K562 (cell line): ENCODE data around the gene RPS19. TPM values are rescaled to one million over a fixed set of nuclear protein-coding genes. Genes with fewer than 3 reads are reported as not detected.

Experiments
- ATAC-seq: fragments of 200-7000 bp; cut with Tn5 transposase; 3 replicates; pipeline ENCODE4 v1.9.1; 2020; ENCODE audit warnings: moderate library complexity
- BruUV-seq: library from RNA; stranded (reverse); fragments of 400-500 nt; replicated peaks from 2 replicates; lab custom pipeline; 2021; lab: Mats Ljungman, UMichigan
- CTCF ChIA-PET: fragments of 300-600 bp; formaldehyde crosslinking; extraction: SDS; loops from one replicate; lab custom pipeline; 2021; ENCODE audit warnings: low intra/inter-chr PET ratio; lab: Yijun Ruan, JAX
- POLR2A ChIA-PET: fragments of 300-600, 350-650 bp; sonication (Branson Sonifier 250); formaldehyde crosslinking; extraction: SDS; loops from one replicate; lab custom pipeline; 2021; ENCODE audit warnings: antibody characterized with exemption, inconsistent platforms; lab: Yijun Ruan, JAX
- DNase-seq, 4 experiments: peaks; one replicate each; pipeline versions ENCODE4 v3.0.0 to v3.0.0-alpha.2; 2011 to 2018; ENCODE audit warnings: low spot score in 3 of 4, mixed read lengths in 3 of 4; ENCODE audit errors: extremely low read depth in 1 of 4
- FAIRE-seq: peaks from 2 replicates; lab custom pipeline; 2011; peaks lifted over from hg19 to GRCh38; lab: Jason Lieb, UNC
- H2AFZ ChIP-seq: 2 replicates; pipeline ENCODE4 v1.6.0; 2011; ENCODE audit warnings: low read depth, low read length, control low read depth, inconsistent platforms
- H3K27ac ChIP-seq: fragments of 200-600 bp; 3 replicates; pipeline ENCODE4 v1.8.0; 2011; ENCODE audit warnings: low read depth, mild to moderate bottlenecking, control low read depth, inconsistent platforms, low read length, moderate library complexity, mixed read lengths; ENCODE audit errors: extremely low read depth
- H3K27me3 ChIP-seq, 2 experiments: fragments of 300-600 bp in 1 of 2; 2 replicates in 1 of 2; 3 replicates in 1 of 2; pipeline versions ENCODE4 v1.6.0 to v1.8.0; 2011; ENCODE audit warnings: inconsistent platforms in 2 of 2, low read length in 2 of 2, mild to moderate bottlenecking in 1 of 2, mixed read lengths in 1 of 2, moderate library complexity in 1 of 2; ENCODE audit not compliant: control insufficient read depth in 2 of 2, insufficient read depth in 2 of 2
- H3K36me3 ChIP-seq: fragments of 300-600 bp; 3 replicates; pipeline ENCODE4 v1.8.0; 2011; ENCODE audit warnings: mild to moderate bottlenecking, low read length, inconsistent platforms; ENCODE audit not compliant: control insufficient read depth, insufficient read depth
- H3K4me1 ChIP-seq, 2 experiments: fragments of 200-600 bp in 1 of 2; replicated peaks in 1 of 2; 2 replicates in 1 of 2; 3 replicates in 1 of 2; pipeline versions ENCODE4 v1.5.1 to v1.8.0; 2011; ENCODE audit warnings: inconsistent platforms in 2 of 2, low read length in 2 of 2, mild to moderate bottlenecking in 1 of 2, mixed read lengths in 1 of 2, moderate library complexity in 1 of 2; ENCODE audit not compliant: control insufficient read depth in 2 of 2, insufficient read depth in 2 of 2
- H3K4me2 ChIP-seq: 2 replicates; pipeline ENCODE4 v1.6.1; 2011; ENCODE audit warnings: low read length, control low read depth, inconsistent platforms, mixed read lengths; ENCODE audit not compliant: insufficient read depth
- H3K4me3 ChIP-seq: fragments of 200-600 bp; sonication (generic), shearing (Covaris generic); 2 replicates; pipeline ENCODE4 v1.5.1; 2016; ENCODE audit warnings: control low read depth, inconsistent platforms
- H3K79me2 ChIP-seq: fragments of 200-600 bp; 3 replicates; pipeline ENCODE4 v1.8.0; 2011; ENCODE audit warnings: low read length, inconsistent platforms; ENCODE audit not compliant: control insufficient read depth, insufficient read depth
- H3K9ac ChIP-seq, 2 experiments: 2 replicates each; pipeline versions ENCODE4 v1.6.0 to v1.6.1; 2011; ENCODE audit warnings: low read depth in 2 of 2, low read length in 2 of 2, control low read depth in 1 of 2, inconsistent platforms in 1 of 2, mild to moderate bottlenecking in 1 of 2, mixed read lengths in 1 of 2; ENCODE audit not compliant: insufficient read depth in 1 of 2
- H3K9me1 ChIP-seq: one replicate; pipeline ENCODE4 v1.6.0; 2011; ENCODE audit warnings: inconsistent platforms, mild to moderate bottlenecking, low read length, moderate library complexity; ENCODE audit not compliant: control insufficient read depth, insufficient read depth
- H3K9me3 ChIP-seq: replicated peaks from 2 replicates; pipeline ENCODE4 v1.5.1; 2011; ENCODE audit warnings: low read depth, low read length, inconsistent platforms; ENCODE audit not compliant: control insufficient read depth, insufficient read depth
- H4K20me1 ChIP-seq: replicated peaks from 2 replicates; pipeline ENCODE4 v1.6.1; 2011; ENCODE audit warnings: low read length, inconsistent platforms, mixed read lengths; ENCODE audit not compliant: control insufficient read depth, insufficient read depth
- BHLHE40 ChIP-seq: IDR thresholded peaks from 2 replicates; pipeline ENCODE4 v1.6.1; 2011; ENCODE audit warnings: low read length, improper control_type of control experiment
- NR2C1 ChIP-seq, 2 experiments: fragments of 450-650 bp; IDR thresholded peaks; 2 replicates each; pipeline ENCODE4 v1.6.1; 2017; ENCODE audit warnings: mild to moderate bottlenecking in 2 of 2, antibody characterized with exemption in 1 of 2, inconsistent platforms in 1 of 2, missing compliant biosample characterization in 1 of 2, missing genetic modification characterization in 1 of 2
- NR2F6 ChIP-seq: fragments of 450-650 bp; formaldehyde crosslinking; IDR thresholded peaks from 2 replicates; pipeline ENCODE4 v1.4.0; 2020; ENCODE audit warnings: mild to moderate bottlenecking
- PTTG1 ChIP-seq: fragments of 450-650 bp; IDR thresholded peaks from 2 replicates; pipeline ENCODE4 v1.6.1; 2016; ENCODE audit warnings: low read depth, mild to moderate bottlenecking, missing genetic modification characterization, missing compliant biosample characterization
- RBM25 ChIP-seq: fragments of 200-400 bp; formaldehyde crosslinking; IDR thresholded peaks from 2 replicates; pipeline ENCODE4 v1.6.1; 2018; ENCODE audit warnings: low read length, low read depth, moderate library complexity; ENCODE audit not compliant: severe bottlenecking
- SMAD4 ChIP-seq: fragments of 250-450 bp; sonication (Bioruptor Pico); conservative IDR thresholded peaks from 2 replicates; pipeline ENCODE4 v1.8.0; 2021; ENCODE audit warnings: inconsistent platforms, mild to moderate bottlenecking, moderate library complexity
- ZBTB7A ChIP-seq: IDR thresholded peaks from 2 replicates; pipeline ENCODE4 v1.6.1; 2011; ENCODE audit warnings: low read depth, mild to moderate bottlenecking, low read length, moderate library complexity, borderline replicate concordance; ENCODE audit not compliant: control insufficient read depth
- ZNF354B ChIP-seq: fragments of 250-450 bp; sonication (Bioruptor Pico); IDR thresholded peaks from 2 replicates; pipeline ENCODE4 v1.4.0; 2020
- WGBS: fragments of 100-300 bp; shearing (Covaris generic); methylation state at CpG from one replicate; pipeline ENCODE4 v1.1.6; 2016; ENCODE audit warnings: low coverage, mixed read lengths; ENCODE audit not compliant: insufficient coverage; ENCODE audit errors: missing lambda C conversion rate; 5-methylcytosine and 5-hydroxymethylcytosine counted together
- in situ Hi-C: fragments of 300-500 bp; cut with MboI; formaldehyde crosslinking; loops from 4 replicates; pipeline ENCODE4 v1.15.0; 2018; ENCODE audit warnings: inconsistent platforms, mixed read lengths
- intact Hi-C: fragments of 100-400 bp; cut with micrococcal nuclease; formaldehyde crosslinking; loops from 2 replicates; pipeline ENCODE4 v1.14.2; 2022
- polyA plus RNA-seq, 8 experiments: library from polyadenylated mRNA; depleted of rRNA in 4 of 8; stranded (reverse) in 5 of 8; unstranded in 3 of 8; fragments of >200 nt; fragmentation: Nextera tagmentation in 2 of 8; fragmentation: Illumina TruSeq in 1 of 8; extraction: Ambion mirVana in 2 of 8; extraction: Trizol in 1 of 8; gene quantifications; 2 replicates each; pipeline versions ENCODE4 v1.2.1 to v1.2.3, GENCODE V29; 2011 to 2014; ENCODE audit warnings: inconsistent platforms in 1 of 8, missing spikeins in 1 of 8
- total RNA-seq, 7 experiments: library from RNA; depleted of rRNA in 6 of 7; stranded (reverse); fragments of >200 nt in 6 of 7; fragmentation: Illumina TruSeq in 2 of 7; extraction: Trizol in 2 of 7; gene quantifications; 2 replicates each; pipeline versions ENCODE4 v1.2.1 to v1.2.3, GENCODE V29; 2011 to 2021; ENCODE audit warnings: low replicate concordance in 1 of 7
- TF ChIP-seq, protein P1 (sequence below): fragments of 450-650 bp; formaldehyde crosslinking; IDR thresholded peaks from 2 replicates; pipeline ENCODE4 v1.4.0; 2020; ENCODE audit warnings: mild to moderate bottlenecking, moderate library complexity
- TF ChIP-seq, protein P2 (sequence below): fragments of 150-350 bp; conservative IDR thresholded peaks from 2 replicates; pipeline ENCODE4 v1.6.1; 2014; ENCODE audit warnings: low read length
- TF ChIP-seq, protein P3 (sequence below): fragments of 450-650 bp; formaldehyde crosslinking; IDR thresholded peaks from 2 replicates; pipeline ENCODE4 v1.4.0; 2020; ENCODE audit warnings: mild to moderate bottlenecking

RPS19 gene
- total and polyA plus RNA-seq, 9 of the 15 experiments (the other 6 are each of a cell fraction or from before 2014, with no cell fraction given) = 1,964 to 3,408 (median 2,747) TPM

DNA sequence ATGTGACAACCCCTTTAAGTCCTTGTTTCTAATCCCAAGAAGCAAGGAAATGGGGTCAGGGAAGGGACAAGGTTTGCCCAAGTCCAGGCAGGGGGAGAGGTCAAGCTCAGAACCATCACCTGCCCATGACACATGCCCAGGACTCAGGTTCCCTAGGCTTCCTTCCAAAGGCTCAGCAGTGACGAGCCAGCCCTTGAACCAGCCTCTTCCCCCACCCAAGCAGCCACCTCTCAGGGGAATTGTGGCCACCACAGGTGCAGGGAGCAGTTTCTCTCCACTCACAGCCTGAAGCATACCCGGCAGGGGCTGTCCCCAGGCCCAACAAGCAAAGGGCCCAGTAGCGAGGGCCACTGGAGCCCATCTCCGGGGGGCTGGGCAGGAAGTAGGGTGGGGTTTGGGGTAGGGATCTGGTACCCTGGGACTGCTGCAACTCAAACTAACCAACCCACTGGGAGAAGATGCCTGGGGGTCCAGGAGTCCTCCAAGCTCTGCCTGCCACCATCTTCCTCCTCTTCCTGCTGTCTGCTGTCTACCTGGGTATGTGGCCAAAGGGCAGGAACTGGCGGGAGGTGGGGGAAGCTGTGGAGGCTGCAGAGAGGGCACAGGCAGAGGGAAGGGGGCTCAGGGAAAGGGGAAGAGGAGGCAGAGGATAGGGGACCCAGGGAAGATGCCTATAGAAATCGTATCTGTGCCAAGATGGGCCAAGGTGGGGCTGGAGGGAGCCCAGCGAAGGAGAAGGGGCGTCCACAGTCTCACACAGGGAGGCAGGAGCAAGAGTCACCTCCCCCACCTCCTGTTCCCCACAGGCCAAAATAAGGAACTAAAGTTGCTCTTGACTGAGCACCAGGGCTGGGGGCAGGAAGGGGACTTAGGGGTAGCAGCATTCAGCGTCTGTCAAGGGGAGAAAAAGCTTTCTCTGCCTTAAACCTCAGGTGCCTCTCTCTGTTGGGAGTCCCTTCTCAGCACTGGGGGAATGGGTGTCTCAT is 17.1 kb downstream of the RPS19 start, which contains the start of gene CD79A (continued):
- TF ChIP-seq SMAD4 (CRISPR knock-in tag) (0 out of 2 replicates have a peak, but pooled peaks have one; percentile 26), BHLHE40 (no peak)
- TF ChIP-seq, protein P1, sequence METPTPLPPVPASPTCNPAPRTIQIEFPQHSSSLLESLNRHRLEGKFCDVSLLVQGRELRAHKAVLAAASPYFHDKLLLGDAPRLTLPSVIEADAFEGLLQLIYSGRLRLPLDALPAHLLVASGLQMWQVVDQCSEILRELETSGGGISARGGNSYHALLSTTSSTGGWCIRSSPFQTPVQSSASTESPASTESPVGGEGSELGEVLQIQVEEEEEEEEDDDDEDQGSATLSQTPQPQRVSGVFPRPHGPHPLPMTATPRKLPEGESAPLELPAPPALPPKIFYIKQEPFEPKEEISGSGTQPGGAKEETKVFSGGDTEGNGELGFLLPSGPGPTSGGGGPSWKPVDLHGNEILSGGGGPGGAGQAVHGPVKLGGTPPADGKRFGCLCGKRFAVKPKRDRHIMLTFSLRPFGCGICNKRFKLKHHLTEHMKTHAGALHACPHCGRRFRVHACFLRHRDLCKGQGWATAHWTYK (CRISPR knock-in tag) = no peak

DNA sequence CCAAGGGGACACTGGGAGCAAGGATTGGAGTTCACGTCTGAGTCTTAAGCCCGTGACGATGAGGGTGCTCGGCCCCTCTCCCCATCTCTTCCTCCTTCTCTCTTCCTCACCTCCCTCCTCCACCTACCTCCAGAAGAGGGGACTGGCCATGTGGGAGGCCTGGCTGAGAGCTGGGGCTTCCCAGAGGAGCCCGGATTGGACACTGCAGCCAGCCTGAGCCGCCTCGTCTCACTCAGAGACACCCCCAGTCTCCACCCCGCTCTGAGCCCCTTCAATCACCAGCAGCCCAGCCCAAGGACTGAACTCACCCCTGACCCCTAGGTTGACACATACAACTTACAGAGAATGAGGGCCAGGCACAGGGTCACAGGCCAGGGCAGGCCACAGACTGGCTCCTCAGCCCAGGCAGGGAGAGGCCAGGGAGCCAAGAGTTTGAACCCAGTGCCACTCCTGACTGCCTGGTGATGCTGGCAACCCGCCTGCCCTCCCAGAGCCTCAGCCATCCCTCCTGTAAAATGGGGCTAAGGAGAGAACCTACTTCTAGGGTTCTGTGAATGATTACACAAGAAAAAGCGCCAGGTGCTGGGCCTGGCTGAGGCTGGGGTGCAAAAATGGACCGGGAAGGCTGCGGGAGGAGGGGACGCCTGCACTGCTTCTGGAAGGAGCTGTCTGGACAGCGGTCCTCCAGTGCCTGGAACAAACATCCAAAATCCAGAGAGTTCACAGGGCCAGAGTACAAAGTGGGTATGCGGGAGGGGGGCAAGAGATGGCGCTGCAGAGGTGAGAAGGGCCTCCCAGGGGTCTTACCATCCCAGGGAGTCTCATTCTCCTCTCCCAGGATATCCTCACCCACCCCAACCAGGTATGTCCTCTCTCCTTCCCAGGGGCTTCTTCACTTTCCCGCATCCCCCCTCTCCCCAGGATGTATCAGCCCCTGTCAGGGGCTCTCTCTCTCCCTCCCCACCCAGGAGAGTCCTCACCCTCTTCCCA is 18.2 kb downstream of the RPS19 start:
- POLR2A ChIA-PET = interaction anchor here (1.7 kb wide), 1 partner anchor 15 kb away, joined by 5 read pairs; no protein-coding TSS in a partner anchor
- peak overlapping the region; percentile 60 for H3K27ac ChIP-seq
- peak overlapping the region; percentile 32; the same call in 1 of the 2 replicates for H3K4me2 ChIP-seq
- H3K79me2 ChIP-seq = peaks cover under 1% of the 10 kb centered on the region; the same call in 1 of the 3 replicates
- WGBS = 48% methylated on average over 11 of the region's 17 CpGs
- peak; percentile 67 for FAIRE-seq
- in situ Hi-C loops = no loop called here
- peak overlapping the region; percentile 31 to 86; a peak in 3 of 4 replicates for H3K9ac ChIP-seq
- H3K4me3 ChIP-seq = no peak overlapping the region
- no peaks in the 10 kb centered on the region for H3K9me3 ChIP-seq
- intact Hi-C loops = no loop called here
- no peaks in the 10 kb centered on the region for H3K36me3 ChIP-seq
- ATAC-seq = peak; percentile 13
- H3K4me1 ChIP-seq = peaks cover 34 to 60% of the 10 kb centered on the region in 2 experiments
- peak overlapping the region; percentile 86 for H2AFZ ChIP-seq
- BruUV-seq = no TSS peak
- H3K9me1 ChIP-seq = no peaks in the 10 kb centered on the region
- no peaks in the 10 kb centered on the region for H3K27me3 ChIP-seq
- H4K20me1 ChIP-seq = no peaks in the 10 kb centered on the region
- DNase-seq = peak in 1 of 4 experiments; percentile 51
- CTCF ChIA-PET = no interaction called here
- TF ChIP-seq, protein P2, sequence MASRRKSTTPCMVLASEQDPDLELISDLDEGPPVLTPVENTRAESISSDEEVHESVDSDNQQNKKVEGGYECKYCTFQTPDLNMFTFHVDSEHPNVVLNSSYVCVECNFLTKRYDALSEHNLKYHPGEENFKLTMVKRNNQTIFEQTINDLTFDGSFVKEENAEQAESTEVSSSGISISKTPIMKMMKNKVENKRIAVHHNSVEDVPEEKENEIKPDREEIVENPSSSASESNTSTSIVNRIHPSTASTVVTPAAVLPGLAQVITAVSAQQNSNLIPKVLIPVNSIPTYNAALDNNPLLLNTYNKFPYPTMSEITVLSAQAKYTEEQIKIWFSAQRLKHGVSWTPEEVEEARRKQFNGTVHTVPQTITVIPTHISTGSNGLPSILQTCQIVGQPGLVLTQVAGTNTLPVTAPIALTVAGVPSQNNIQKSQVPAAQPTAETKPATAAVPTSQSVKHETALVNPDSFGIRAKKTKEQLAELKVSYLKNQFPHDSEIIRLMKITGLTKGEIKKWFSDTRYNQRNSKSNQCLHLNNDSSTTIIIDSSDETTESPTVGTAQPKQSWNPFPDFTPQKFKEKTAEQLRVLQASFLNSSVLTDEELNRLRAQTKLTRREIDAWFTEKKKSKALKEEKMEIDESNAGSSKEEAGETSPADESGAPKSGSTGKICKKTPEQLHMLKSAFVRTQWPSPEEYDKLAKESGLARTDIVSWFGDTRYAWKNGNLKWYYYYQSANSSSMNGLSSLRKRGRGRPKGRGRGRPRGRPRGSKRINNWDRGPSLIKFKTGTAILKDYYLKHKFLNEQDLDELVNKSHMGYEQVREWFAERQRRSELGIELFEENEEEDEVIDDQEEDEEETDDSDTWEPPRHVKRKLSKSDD = no peak
- TF ChIP-seq PTTG1 (tag) = no peak
- TF ChIP-seq ZBTB7A = peak; percentile 9; the same call in 1 of the 2 replicates
- TF ChIP-seq NR2F6 = no peak
- TF ChIP-seq, protein P3, sequence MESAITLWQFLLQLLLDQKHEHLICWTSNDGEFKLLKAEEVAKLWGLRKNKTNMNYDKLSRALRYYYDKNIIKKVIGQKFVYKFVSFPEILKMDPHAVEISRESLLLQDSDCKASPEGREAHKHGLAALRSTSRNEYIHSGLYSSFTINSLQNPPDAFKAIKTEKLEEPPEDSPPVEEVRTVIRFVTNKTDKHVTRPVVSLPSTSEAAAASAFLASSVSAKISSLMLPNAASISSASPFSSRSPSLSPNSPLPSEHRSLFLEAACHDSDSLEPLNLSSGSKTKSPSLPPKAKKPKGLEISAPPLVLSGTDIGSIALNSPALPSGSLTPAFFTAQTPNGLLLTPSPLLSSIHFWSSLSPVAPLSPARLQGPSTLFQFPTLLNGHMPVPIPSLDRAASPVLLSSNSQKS (CRISPR knock-in tag) = no peak
- TF ChIP-seq NR2C1 (IDR thresholded peaks at IDR 0.05) = peak; percentile 70
- no peak for TF ChIP-seq NR2C1 (tag; IDR thresholded peaks at IDR 0.05)
- no peak for TF ChIP-seq ZNF354B (CRISPR knock-in tag)
- peak; percentile 28 for TF ChIP-seq RBM25
